NCI-H510A treated with DMSO at 0.1 percent for 48 hours (cell line): ENCODE measurements around the gene NINL.
"Not testable (repeated sequence)": the region's sequence is repeated elsewhere in the genome, so short reads cannot be mapped to it uniquely, and the experiment has no call there.

Experiments used
- DNase-seq: peaks from one replicate; lab custom pipeline; 2025; lab: John Stamatoyannopoulos, UW

NINL gene

GRCh38 chr20:25483431-25484132, 101.7 kb downstream of the NINL start:
- no peak for DNase-seq

- no peak for DNase-seq
These were observed 103.4 kb downstream of the NINL start for GRCh38 chr20:25481918-25482253.

GRCh38 chr20:25481235-25481917, 104.0 kb downstream of the NINL start:
- no peak for DNase-seq

- DNase-seq: no peak
These were observed 104.5 kb downstream of the NINL start for GRCh38 chr20:25480797-25481196.

GRCh38 chr20:25480156-25480555, 105.2 kb downstream of the NINL start:
- no peak for DNase-seq

GRCh38 chr20:25479638-25480037, 105.7 kb downstream of the NINL start:
- DNase-seq: no peak

GRCh38 chr20:25478889-25479568, 106.3 kb downstream of the NINL start:
- DNase-seq: no peak

- DNase-seq: no peak
These were observed 108.1 kb downstream of the NINL start for GRCh38 chr20:25477014-25477882.

GRCh38 chr20:25476106-25477013, 109.0 kb downstream of the NINL start:
- no peak for DNase-seq

- not testable (repeated sequence) for DNase-seq
These were observed 112.0 kb downstream of the NINL start for GRCh38 chr20:25473297-25473696.

GRCh38 chr20:25471020-25471419, 114.3 kb downstream of the NINL start:
- no peak for DNase-seq

GRCh38 chr20:25470045-25470444, 115.3 kb downstream of the NINL start:
- peak; percentile 27 for DNase-seq

GRCh38 chr20:25469558-25469957, 115.8 kb downstream of the NINL start:
- no peak for DNase-seq

GRCh38 chr20:25468126-25469075, 116.9 kb downstream of the NINL start:
- no peak for DNase-seq

- no peak for DNase-seq
These were observed 117.9 kb downstream of the NINL start for GRCh38 chr20:25467441-25467840.

- no peak for DNase-seq
These were observed 118.5 kb downstream of the NINL start for GRCh38 chr20:25466846-25467245.

- DNase-seq: no peak
These were observed 119.8 kb downstream of the NINL start for GRCh38 chr20:25465243-25466135.

GRCh38 chr20:25464501-25465242, 120.7 kb downstream of the NINL start:
- DNase-seq: no peak
